GM12874 (cell line): ENCODE measurements around the gene FBXL19.

Experiments
- CTCF ChIP-seq: IDR thresholded peaks from 2 replicates; pipeline ENCODE4 v1.5.1; 2011; ENCODE audit warnings: low read depth, mild to moderate bottlenecking, control low read depth, low read length, moderate library complexity; ENCODE audit not compliant: insufficient read depth

Gene FBXL19

GRCh38 chr16:30980023-30980371, 56.6 kb downstream of the FBXL19 start:
- no peak for TF ChIP-seq CTCF

- no peak for TF ChIP-seq CTCF
Measured at GRCh38 chr16:30980434-30980833, 57.1 kb downstream of the FBXL19 start.

- TF ChIP-seq CTCF, result no peak
Measured at GRCh38 chr16:30980959-30981358, 57.6 kb downstream of the FBXL19 start.

GRCh38 chr16:30982548-30983288, 59.3 kb downstream of the FBXL19 start:
- TF ChIP-seq CTCF, result no peak

- TF ChIP-seq CTCF, result no peak
Measured at GRCh38 chr16:30983289-30983889, 60.0 kb downstream of the FBXL19 start.

- no peak for TF ChIP-seq CTCF
Measured at GRCh38 chr16:30983898-30984610, 60.7 kb downstream of the FBXL19 start.

- peak; percentile 93 for TF ChIP-seq CTCF
Measured at GRCh38 chr16:30984669-30985400, 61.5 kb downstream of the FBXL19 start, which contains the start of gene HSD3B7. HSD3B7 (plus strand) TSS chr16:30985207; CDS start chr16:30985659, 452 bp downstream.
